Heart right ventricle (tissue), 16 donors: ENCODE data around the gene TSEN54. TPM values are rescaled to one million over a fixed set of nuclear protein-coding genes. Genes with fewer than 3 reads are reported as not detected.

Source experiments
- ATAC-seq, 8 donors: fragments of 200-7000 bp; cut with Tn5 transposase; one replicate each; pipeline ENCODE4 v1.9.1; 2020; ENCODE audit warnings: mild to moderate bottlenecking in 8 of 8, moderate library complexity in 8 of 8, moderate number of reproducible peaks in 1 of 8
- DNase-seq, 2 donors: peaks; one replicate each; pipeline ENCODE4 v3.0.0-alpha.2; 2020
- H3K27ac ChIP-seq, 10 donors: fragments of 200-600 bp; sonication (generic) in 2 of 10; one replicate each; pipeline versions ENCODE4 v1.5.0 to v1.8.0; 2020 to 2022; ENCODE audit warnings: mild to moderate bottlenecking in 3 of 10
- H3K27me3 ChIP-seq, 7 donors: fragments of 200-600 bp; one replicate each; pipeline ENCODE4 v1.8.0; 2021 to 2022; ENCODE audit warnings: mild to moderate bottlenecking in 2 of 7
- H3K36me3 ChIP-seq, 9 donors: fragments of 200-600 bp; sonication (generic) in 1 of 9; one replicate each; pipeline versions ENCODE4 v1.5.0 to v1.8.0; 2020 to 2022; ENCODE audit warnings: mild to moderate bottlenecking in 2 of 9
- H3K4me1 ChIP-seq, 9 donors: fragments of 200-600 bp; sonication (generic) in 1 of 9; one replicate each; pipeline versions ENCODE4 v1.5.0 to v1.8.0; 2020 to 2022; ENCODE audit warnings: mild to moderate bottlenecking in 4 of 9
- H3K4me3 ChIP-seq, 10 donors: fragments of 200-600 bp; sonication (generic) in 2 of 10; one replicate each; pipeline versions ENCODE4 v1.5.0 to v1.8.0; 2020 to 2022; ENCODE audit warnings: mild to moderate bottlenecking in 7 of 10, moderate library complexity in 2 of 10
- H3K9me3 ChIP-seq, 11 donors: fragments of 200-600 bp in 10 of 11; sonication (generic) in 2 of 11; one replicate each; pipeline versions ENCODE4 v1.5.0 to v1.8.0; 2013 to 2022; ENCODE audit warnings: mild to moderate bottlenecking in 2 of 11, control low read depth in 1 of 11, moderate library complexity in 1 of 11
- CTCF ChIP-seq, 9 donors: fragments of 200-600 bp; sonication (generic) in 2 of 9; IDR thresholded peaks; one replicate each; pipeline versions ENCODE4 v1.5.0 to v1.8.0; 2021 to 2022; ENCODE audit warnings: antibody characterized with exemption in 9 of 9, mild to moderate bottlenecking in 5 of 9, moderate library complexity in 1 of 9
- WGBS, 2 donors: extraction: QIAGEN DNeasy Blood & Tissue Kit; methylation state at CpG; one replicate each; pipeline ENCODE4 v1.1.7; 2013; ENCODE audit warnings: inconsistent platforms in 1 of 2; 5-methylcytosine and 5-hydroxymethylcytosine counted together
- intact Hi-C, 10 donors: fragments of 100-400 bp; cut with DNase I; formaldehyde crosslinking; loops; one replicate each; pipeline versions ENCODE4 v1.11.1 to v1.14.2; 2022
- polyA plus RNA-seq, 2 donors: library from polyadenylated mRNA; stranded (reverse); fragments of 200-250 nt; gene quantifications; one replicate each; pipeline ENCODE4 v1.2.3, GENCODE V29; 2013
- total RNA-seq, 10 donors: library from RNA; stranded (reverse); fragmentation: NEBNext Ultra II Directional in 3 of 10; extraction: Animal tissue kit (Norgen Biotek cat#: 25700) in 3 of 10; gene quantifications; one replicate each; pipeline versions ENCODE4 v1.2.1 to v1.2.4, GENCODE V29; 2021 to 2023
- donor health status: Arrhythmogenic right ventricular cardiomyopathy.
- donor health status: ischemic (EF 13 %, LVEDD 7.1; RV severe dilation, severe dysfunction).
- donor health status: healthy with polysubstance abuse.
- donor health status: DM: no; HTN: yes; CAD: no.
- donor health status: DM: no; HTN: no; CAD: no.
- donor health status: ischemic (EF 25% LVEDD 6.9; RV normal size, moderate dysfunction).
- donor health status: ischemic (EF 25% LVEDD 5.7; RV mildly dilated, moderate dysfunction).
- donor health status: healthy.
- donor health status: DM: yes; HTN: yes; CAD: no.
- donor health status: Ischemic cardiomyopathy.
- donor health status: ischemic (EF 35%, LVEDD 5.7; RV mildly dilated, moderate dysfunction).
- donor health status: nonischemic (EF 11% LVEDD 7.7; RV severe dilation, severe dysfunction).
- donor health status: DM: yes; HTN: yes; CAD: no.
- donor health status: PGD.
- donor health status: ischemic (EF 29% LVEDD 5.4; RV normal size, mild dysfunction).
- donor health status: nonischemic (EF 23%, LVEDD 6.1; RV moderate dilation, normal function).

The TSEN54 gene
- total and polyA plus RNA-seq, 12 donors, result 4.2 to 18.1 (median 6.7) TPM

- Histone ChIP-seq H3K27ac (no peak overlapping the region), H3K36me3 (no peaks in the 10 kb centered on the region), H3K27me3 (no peaks in the 10 kb centered on the region), H3K9me3 (no peaks in the 10 kb centered on the region), H3K4me1 (peaks cover 0 to 10% (median 0%) of the 10 kb centered on the region in 9 donors), H3K4me3 (no peak overlapping the region)
- WGBS, 2 donors, result 90 to 92% methylated on average over 18 of the region's 18 CpGs
- TF ChIP-seq CTCF (IDR thresholded peaks at IDR 0.05), result no peak
- DNase-seq (no peak), ATAC-seq (no peak)
- intact Hi-C loops, result no loop called here
Observed at GRCh38 chr17:75557852-75558665, 41.7 kb downstream of the TSEN54 start.

- no peak overlapping the region for H3K4me3 ChIP-seq
- ATAC-seq, result no peak
- H3K9me3 ChIP-seq, result no peaks in the 10 kb centered on the region
- no peak for DNase-seq
- no peaks in the 10 kb centered on the region for H3K27me3 ChIP-seq
- TF ChIP-seq CTCF (IDR thresholded peaks at IDR 0.05), result no peak
- no peak overlapping the region for H3K27ac ChIP-seq
- H3K4me1 ChIP-seq, result peaks cover 0 to 7% (median 0%) of the 10 kb centered on the region in 9 donors
- peaks cover 0 to 5% (median 0%) of the 10 kb centered on the region in 9 donors for H3K36me3 ChIP-seq
- intact Hi-C loops, result no loop called here
- 88 to 94% methylated on average over 33 to 38 of the region's 38 CpGs for WGBS, 2 donors
Observed at GRCh38 chr17:75558666-75559530, 42.6 kb downstream of the TSEN54 start.

- peaks cover 0 to 7% (median 0%) of the 10 kb centered on the region in 9 donors for H3K4me1 ChIP-seq
- no peaks in the 10 kb centered on the region for H3K9me3 ChIP-seq
- no peak overlapping the region for H3K4me3 ChIP-seq
- WGBS, 2 donors, result 83 to 90% methylated on average over 9 of the region's 9 CpGs
- no peak overlapping the region for H3K27ac ChIP-seq
- no peak for ATAC-seq
- H3K36me3 ChIP-seq, result peaks cover 0 to 6% (median 0%) of the 10 kb centered on the region in 9 donors
- intact Hi-C loops, result no loop called here
- no peak for DNase-seq
- no peaks in the 10 kb centered on the region for H3K27me3 ChIP-seq
- TF ChIP-seq CTCF (IDR thresholded peaks at IDR 0.05), result no peak
Observed at GRCh38 chr17:75559958-75560533, 43.7 kb downstream of the TSEN54 start.

GRCh38 chr17:75561927-75562603 is 45.7 kb downstream of the TSEN54 start:
- no peak overlapping the region for H3K4me3 ChIP-seq
- WGBS, 2 donors, result 74 to 80% methylated on average over 5 of the region's 5 CpGs

More at GRCh38 chr17:75561927-75562603, 45.7 kb downstream of the TSEN54 start:
- no peaks in the 10 kb centered on the region for H3K27me3 ChIP-seq
- no peaks in the 10 kb centered on the region for H3K9me3 ChIP-seq
- ATAC-seq (no peak), DNase-seq (no peak)
- H3K4me1 ChIP-seq, result peaks cover 0 to 6% (median 0%) of the 10 kb centered on the region in 9 donors
- no peak for TF ChIP-seq CTCF (IDR thresholded peaks at IDR 0.05)
- H3K27ac ChIP-seq, result no peak overlapping the region
- intact Hi-C loops, result no loop called here
- H3K36me3 ChIP-seq, result peaks cover 0 to 6% (median 0%) of the 10 kb centered on the region in 9 donors
